Uterus (tissue), 4 donors: ENCODE data around the gene TARBP2. TPM values are rescaled to one million over a fixed set of nuclear protein-coding genes. Genes with fewer than 3 reads are reported as not detected.

Source experiments
- DNase-seq, 2 donors: peaks; one replicate each; pipeline ENCODE4 v3.0.0-alpha.2; 2019 to 2020
- H3K27ac ChIP-seq, 2 donors: fragments of 200-600 bp; sonication (generic); 1 replicate in 1 of 2; 2 replicates in 1 of 2; pipeline ENCODE4 v1.5.1; 2016 to 2018
- H3K27me3 ChIP-seq, 2 donors: fragments of 200-600 bp; sonication (generic); one replicate each; pipeline ENCODE4 v1.5.1; 2018 to 2019; ENCODE audit warnings: control low read depth in 1 of 2
- H3K36me3 ChIP-seq, 2 donors: fragments of 200-600 bp; sonication (generic); one replicate each; pipeline ENCODE4 v1.5.1; 2019; ENCODE audit warnings: control low read depth in 1 of 2
- H3K4me1 ChIP-seq, 2 donors: fragments of 200-600 bp; sonication (generic); one replicate each; pipeline ENCODE4 v1.5.1; 2018 to 2019; ENCODE audit warnings: control low read depth in 1 of 2
- H3K4me3 ChIP-seq, 2 donors: fragments of 200-600 bp; sonication (generic); 1 replicate in 1 of 2; 2 replicates in 1 of 2; pipeline ENCODE4 v1.5.1; 2018 to 2019; ENCODE audit warnings: mild to moderate bottlenecking in 1 of 2
- H3K9me3 ChIP-seq, 2 donors: fragments of 200-600 bp; sonication (generic); one replicate each; pipeline ENCODE4 v1.5.1; 2019; ENCODE audit warnings: control low read depth in 1 of 2
- CTCF ChIP-seq, 4 experiments: fragments of 200-600 bp in 2 of 4; fragments of 450-650 bp in 2 of 4; sonication (generic) in 2 of 4; IDR thresholded peaks; one replicate each; pipeline ENCODE4 v1.5.1; 2016 to 2019; ENCODE audit warnings: antibody characterized with exemption in 4 of 4, mild to moderate bottlenecking in 2 of 4, moderate library complexity in 1 of 4
- POLR2A ChIP-seq, 2 donors: fragments of 450-650 bp; IDR thresholded peaks; one replicate each; pipeline ENCODE4 v1.6.1; 2016; ENCODE audit warnings: antibody characterized with exemption in 2 of 2, mild to moderate bottlenecking in 1 of 2, moderate library complexity in 1 of 2
- intact Hi-C: fragments of 100-400 bp; cut with DNase I; formaldehyde crosslinking; loops from one replicate; pipeline ENCODE4 v1.15.1; 2023; ENCODE audit warnings: low total_unique reads
- total RNA-seq, 4 donors: library from RNA; depleted of rRNA in 3 of 4; stranded (reverse); fragments of >200 nt in 3 of 4; gene quantifications; one replicate each; pipeline versions ENCODE4 v1.1.0 to v1.2.4, GENCODE V29; 2014 to 2023
- donor health status: DM: yes; HTN: yes; CAD: no.

TARBP2 gene
- total RNA-seq, 4 donors from 2014 or later: 6.7 to 33.2 (median 19.0) TPM

GRCh38 chr12:53504004-53504920, 3.2 kb downstream of the TARBP2 start:
- H3K4me1 ChIP-seq: peaks cover 0 to 19% of the 10 kb centered on the region in 2 donors
- no peak for DNase-seq

GRCh38 chr12:53505086-53505485, 4.0 kb downstream of the TARBP2 start:
- Histone ChIP-seq H3K36me3 (no peaks in the 10 kb centered on the region), H3K9me3 (no peaks in the 10 kb centered on the region), H3K27ac (peak overlapping the region in 1 of 2 donors; percentile 28), H3K27me3 (no peaks in the 10 kb centered on the region), H3K4me1 (peaks cover 0 to 19% of the 10 kb centered on the region in 2 donors), H3K4me3 (no peak overlapping the region)
- no peak for TF ChIP-seq POLR2A (IDR thresholded peaks at IDR 0.05)
- TF ChIP-seq CTCF (IDR thresholded peaks at IDR 0.05): no peak
- DNase-seq: no peak
- intact Hi-C loops: loop anchor here (10.0 kb wide), 1 partner anchor 50 kb away; the partner anchor contains the start of gene PCBP2

More at GRCh38 chr12:53504004-53504920, 3.2 kb downstream of the TARBP2 start:
- Histone ChIP-seq H3K36me3 (no peaks in the 10 kb centered on the region), H3K27ac (peak overlapping the region; percentile 96 to 99), H3K9me3 (no peaks in the 10 kb centered on the region), H3K4me3 (no peak overlapping the region), H3K27me3 (no peaks in the 10 kb centered on the region)
- intact Hi-C loops: loop anchor here (10.0 kb wide), 1 partner anchor 49 kb away; the partner anchor contains the start of gene PCBP2
- no peak for TF ChIP-seq CTCF (IDR thresholded peaks at IDR 0.05)
- no peak for TF ChIP-seq POLR2A (IDR thresholded peaks at IDR 0.05)

GRCh38 chr12:53505555-53506449, 4.7 kb downstream of the TARBP2 start:
- intact Hi-C loops: loop anchor here (2.0 to 10.0 kb wide), 2 partner anchors 51 to 153 kb away; partner anchors contain the start of gene PCBP2
- TF ChIP-seq POLR2A (IDR thresholded peaks at IDR 0.05): no peak
- no peak for TF ChIP-seq CTCF (IDR thresholded peaks at IDR 0.05)
- peak overlapping the region in 1 of 2 donors; percentile 28 for H3K27ac ChIP-seq
- no peaks in the 10 kb centered on the region for H3K36me3 ChIP-seq
- no peak for DNase-seq
- peaks cover 0 to 19% of the 10 kb centered on the region in 2 donors for H3K4me1 ChIP-seq
- no peaks in the 10 kb centered on the region for H3K9me3 ChIP-seq
- H3K4me3 ChIP-seq: no peak overlapping the region
- no peaks in the 10 kb centered on the region for H3K27me3 ChIP-seq

GRCh38 chr12:53506450-53506785, 5.3 kb downstream of the TARBP2 start:
- intact Hi-C loops: loop anchor here (2.0 to 10.0 kb wide), 2 partner anchors 52 to 154 kb away; partner anchors contain the start of gene PCBP2
- no peaks in the 10 kb centered on the region for H3K36me3 ChIP-seq
- no peaks in the 10 kb centered on the region for H3K27me3 ChIP-seq
- DNase-seq: no peak
- H3K27ac ChIP-seq: no peak overlapping the region
- H3K4me1 ChIP-seq: peaks cover 0 to 19% of the 10 kb centered on the region in 2 donors
- TF ChIP-seq CTCF (IDR thresholded peaks at IDR 0.05): no peak
- H3K4me3 ChIP-seq: no peak overlapping the region
- no peaks in the 10 kb centered on the region for H3K9me3 ChIP-seq
